Peyer's patch (tissue), 4 donors: ENCODE results near the gene USP24. TPM values are rescaled to one million over a fixed set of nuclear protein-coding genes. Genes with fewer than 3 reads are reported as not detected.
A peak's percentile ranks its signal among the peaks of the same experiment; 100 is the strongest.

ENCODE experiments used
- DNase-seq, 3 donors: peaks; one replicate each; pipeline ENCODE4 v3.0.0-alpha.2; 2017 to 2019
- H3K27ac ChIP-seq, 4 donors: fragments of 200-600 bp; sonication (generic); one replicate each; pipeline ENCODE4 v1.5.1; 2016 to 2019
- H3K27me3 ChIP-seq, 2 donors: fragments of 200-600 bp; sonication (generic); one replicate each; pipeline ENCODE4 v1.5.1; 2019
- H3K36me3 ChIP-seq, 3 donors: fragments of 200-600 bp; sonication (generic); one replicate each; pipeline ENCODE4 v1.5.1; 2016 to 2019
- H3K4me1 ChIP-seq, 4 donors: fragments of 200-600 bp; sonication (generic); one replicate each; pipeline ENCODE4 v1.5.1; 2016 to 2019
- H3K4me3 ChIP-seq, 4 donors: fragments of 200-600 bp; sonication (generic); 1 replicate in 3 of 4; 2 replicates in 1 of 4; pipeline ENCODE4 v1.5.1; 2016 to 2019; ENCODE audit warnings: mild to moderate bottlenecking in 1 of 4
- H3K9me3 ChIP-seq, 4 donors: fragments of 200-600 bp; sonication (generic); one replicate each; pipeline ENCODE4 v1.5.1; 2016 to 2019; ENCODE audit warnings: mild to moderate bottlenecking in 1 of 4
- CTCF ChIP-seq, 6 experiments: fragments of 450-650 bp in 4 of 6; fragments of 200-600 bp in 2 of 6; sonication (generic) in 1 of 6; IDR thresholded peaks; one replicate each; pipeline ENCODE4 v1.5.1; 2017 to 2019; ENCODE audit warnings: antibody characterized with exemption in 6 of 6, mild to moderate bottlenecking in 3 of 6, moderate library complexity in 1 of 6
- POLR2A ChIP-seq, 2 donors: fragments of 450-650 bp; IDR thresholded peaks; one replicate each; pipeline ENCODE4 v1.5.1; 2017; ENCODE audit warnings: antibody characterized with exemption in 2 of 2, mild to moderate bottlenecking in 2 of 2, moderate library complexity in 2 of 2
- total RNA-seq, 4 donors: library from RNA; depleted of rRNA; stranded (reverse); fragments of >200 nt; gene quantifications; one replicate each; pipeline ENCODE4 v1.1.0, GENCODE V29; 2016

Gene USP24
- total RNA-seq, 4 donors from 2014 or later = 37.1 to 130 (median 47.0) TPM

DNA sequence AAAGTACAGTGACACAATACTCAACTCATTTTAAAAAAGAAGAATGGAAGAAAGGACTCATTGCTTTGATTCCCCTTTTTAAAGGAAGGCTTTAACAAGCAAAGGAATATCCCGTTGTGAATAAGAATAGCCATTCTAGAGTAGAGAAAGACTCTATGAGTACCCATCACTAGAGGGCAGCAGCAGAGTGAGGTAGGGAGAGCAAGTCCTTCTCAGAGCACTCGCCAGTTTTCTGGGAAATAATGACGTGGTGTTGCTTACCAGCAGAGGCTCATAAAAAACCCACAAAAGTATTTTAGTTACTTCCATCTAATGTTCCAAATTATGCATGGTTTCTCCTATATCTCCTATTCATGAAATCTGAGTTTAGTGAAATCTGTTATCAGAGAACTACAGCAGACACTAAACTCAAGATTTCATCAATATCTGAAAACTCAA, 74.6 kb downstream of the USP24 start:
- peak in 2 of 3 donors; percentile 66 to 84 for DNase-seq
- Histone ChIP-seq H3K36me3 (peaks cover 0 to 83% (median 0%) of the 10 kb centered on the region in 3 donors), H3K4me3 (no peak overlapping the region), H3K27me3 (no peaks in the 10 kb centered on the region), H3K4me1 (no peaks in the 10 kb centered on the region), H3K27ac (no peak overlapping the region), H3K9me3 (no peaks in the 10 kb centered on the region)
- no peak for TF ChIP-seq POLR2A (IDR thresholded peaks at IDR 0.05)
- TF ChIP-seq CTCF (IDR thresholded peaks at IDR 0.05) = peak; percentile 38 to 84 (median 80)

DNA sequence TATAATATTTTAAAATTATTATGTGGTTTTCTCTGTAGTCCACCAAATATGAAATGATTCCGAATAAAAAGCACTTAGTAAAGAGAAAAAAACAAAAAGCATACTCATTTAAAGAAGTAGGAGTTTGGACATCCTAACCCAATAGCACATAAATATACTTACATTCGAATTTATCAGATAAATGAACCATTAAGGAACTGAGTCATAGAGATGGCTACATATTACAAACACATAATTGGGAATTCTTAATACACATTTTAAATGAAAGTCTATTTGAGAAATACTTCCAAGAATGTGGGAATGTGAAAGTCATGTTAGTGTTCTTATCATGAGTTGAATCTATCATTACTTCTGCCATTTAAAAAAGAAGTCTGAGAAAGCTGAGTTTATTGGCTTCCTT, 75.0 kb downstream of the USP24 start:
- Histone ChIP-seq H3K9me3 (no peaks in the 10 kb centered on the region), H3K36me3 (peaks cover 0 to 83% (median 0%) of the 10 kb centered on the region in 3 donors), H3K27me3 (no peaks in the 10 kb centered on the region), H3K4me1 (no peaks in the 10 kb centered on the region), H3K4me3 (no peak overlapping the region), H3K27ac (no peak overlapping the region)
- DNase-seq = no peak
- TF ChIP-seq POLR2A (IDR thresholded peaks at IDR 0.05) (no peak), CTCF (IDR thresholded peaks at IDR 0.05) (no peak)

DNA sequence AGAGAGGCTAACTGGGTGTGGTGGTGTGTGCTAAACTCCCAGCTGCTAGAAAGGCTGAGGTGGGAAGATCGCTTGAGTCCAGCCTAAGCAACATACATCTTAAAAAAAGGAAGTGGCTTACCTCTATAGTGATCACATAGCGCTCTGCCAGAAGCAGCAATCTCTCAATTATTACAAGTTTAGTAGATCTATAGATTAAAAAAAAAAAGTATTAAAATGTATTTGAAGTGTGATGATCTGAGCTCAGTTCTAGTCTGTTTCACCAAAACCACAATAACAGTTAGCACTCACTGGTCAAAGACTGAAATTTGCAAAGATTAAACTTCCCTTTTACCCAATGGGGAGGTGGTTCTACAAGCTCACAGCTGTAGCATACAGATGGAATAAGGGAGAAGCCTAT, 76.3 kb downstream of the USP24 start:
- peaks cover 0 to 84% (median 5%) of the 10 kb centered on the region in 3 donors for H3K36me3 ChIP-seq

GRCh38 chr1:55134152-55134808, 80.9 kb downstream of the USP24 start:
- Histone ChIP-seq H3K27ac (no peak overlapping the region), H3K4me1 (no peaks in the 10 kb centered on the region), H3K9me3 (no peaks in the 10 kb centered on the region), H3K4me3 (no peak overlapping the region), H3K27me3 (no peaks in the 10 kb centered on the region), H3K36me3 (peaks cover 0 to 97% (median 5%) of the 10 kb centered on the region in 3 donors)
- TF ChIP-seq POLR2A (IDR thresholded peaks at IDR 0.05) (no peak), CTCF (IDR thresholded peaks at IDR 0.05) (no peak)
- DNase-seq = no peak

More for the DNA sequence above, 76.3 kb downstream of the USP24 start:
- H3K9me3 ChIP-seq = no peaks in the 10 kb centered on the region
- TF ChIP-seq POLR2A (IDR thresholded peaks at IDR 0.05) (no peak), CTCF (IDR thresholded peaks at IDR 0.05) (no peak)
- H3K4me1 ChIP-seq = no peaks in the 10 kb centered on the region
- DNase-seq = no peak
- H3K27me3 ChIP-seq = no peaks in the 10 kb centered on the region
- no peak overlapping the region for H3K4me3 ChIP-seq
- no peak overlapping the region for H3K27ac ChIP-seq

- TF ChIP-seq CTCF (IDR thresholded peaks at IDR 0.05) (no peak), POLR2A (IDR thresholded peaks at IDR 0.05) (no peak)
- DNase-seq = no peak
- Histone ChIP-seq H3K27ac (no peak overlapping the region), H3K36me3 (peaks cover 0 to 90% (median 5%) of the 10 kb centered on the region in 3 donors), H3K4me1 (no peaks in the 10 kb centered on the region), H3K4me3 (no peak overlapping the region), H3K9me3 (no peaks in the 10 kb centered on the region), H3K27me3 (no peaks in the 10 kb centered on the region)
Observed at GRCh38 chr1:55131801-55132200, 83.4 kb downstream of the USP24 start.
